B cell (primary cell): ENCODE data around the gene NUFIP1. TPM values are rescaled to one million over a fixed set of nuclear protein-coding genes. Genes with fewer than 3 reads are reported as not detected.

Source experiments
- ATAC-seq: fragments of 200-7000 bp; cut with Tn5 transposase; one replicate; pipeline ENCODE4 v1.10.0; 2021; ENCODE audit warnings: low read depth, mild to moderate bottlenecking, moderate number of reproducible peaks, moderate library complexity
- CTCF ChIA-PET: fragments of 350-600 bp; sonication (Branson Sonifier 250); formaldehyde crosslinking; loops from one replicate; lab custom pipeline; 2021; ENCODE audit warnings: antibody characterized with exemption, inconsistent platforms; lab: Charles Lee
- POLR2A ChIA-PET: fragments of 350-600 bp; sonication (Branson Sonifier 250); formaldehyde crosslinking; loops from one replicate; lab custom pipeline; 2021; ENCODE audit warnings: antibody characterized with exemption; lab: Charles Lee
- DNase-seq: peaks from one replicate; pipeline ENCODE4 v3.0.0; 2013
- H2AFZ ChIP-seq: 2 replicates; pipeline ENCODE4 v1.6.1; 2012; ENCODE audit warnings: mild to moderate bottlenecking, low read depth, low read length; ENCODE audit not compliant: insufficient read depth, poor library complexity, severe bottlenecking
- H3K27ac ChIP-seq, 2 donors: 1 replicate in 1 of 2; 2 replicates in 1 of 2; pipeline ENCODE4 v1.5.1; 2012 to 2013; ENCODE audit warnings: low read length in 2 of 2, mild to moderate bottlenecking in 2 of 2, moderate library complexity in 1 of 2
- H3K27me3 ChIP-seq, 4 experiments: fragments of 200-600 bp in 1 of 4; sonication (generic) in 1 of 4; replicated peaks in 1 of 4; 1 replicate in 2 of 4; 2 replicates in 2 of 4; pipeline versions ENCODE4 v1.6.1 to v1.7.0; 2013 to 2016; ENCODE audit warnings: low read length in 3 of 4, mild to moderate bottlenecking in 2 of 4, mixed read lengths in 1 of 4, moderate library complexity in 1 of 4; ENCODE audit not compliant: insufficient read depth in 4 of 4, control insufficient read depth in 3 of 4; ENCODE audit errors: control extremely low read depth in 1 of 4
- H3K36me3 ChIP-seq, 2 experiments: replicated peaks in 1 of 2; 1 replicate in 1 of 2; 2 replicates in 1 of 2; pipeline versions ENCODE4 v1.6.1 to v1.7.1; 2013; ENCODE audit warnings: low read length in 1 of 2; ENCODE audit not compliant: insufficient read depth in 2 of 2, control insufficient read depth in 1 of 2; ENCODE audit errors: control extremely low read depth in 1 of 2, extremely low read depth in 1 of 2
- H3K4me1 ChIP-seq, 2 donors: fragments of 200-600 bp in 1 of 2; sonication (generic) in 1 of 2; 1 replicate in 1 of 2; 2 replicates in 1 of 2; pipeline versions ENCODE4 v1.5.1 to v1.6.1; 2013 to 2017; ENCODE audit warnings: low read length in 2 of 2; ENCODE audit not compliant: control insufficient read depth in 2 of 2, insufficient read depth in 2 of 2
- H3K4me2 ChIP-seq: replicated peaks from 2 replicates; pipeline ENCODE3; 2012; ENCODE audit warnings: mild to moderate bottlenecking, low read depth, low read length; ENCODE audit not compliant: poor library complexity, severe bottlenecking
- H3K4me3 ChIP-seq, 5 experiments: fragments of 200-600 bp in 1 of 5; sonication (generic) in 1 of 5; 1 replicate in 3 of 5; 2 replicates in 2 of 5; pipeline versions ENCODE4 v1.5.1 to v1.7.0; 2011 to 2016; ENCODE audit warnings: low read length in 4 of 5, mild to moderate bottlenecking in 4 of 5, low read depth in 2 of 5, control low read depth in 1 of 5, moderate library complexity in 1 of 5; ENCODE audit not compliant: insufficient read depth in 1 of 5; ENCODE audit errors: control extremely low read depth in 1 of 5, extremely low read depth in 1 of 5
- H3K79me2 ChIP-seq: fragments of 200-600 bp; sonication (generic); one replicate; pipeline ENCODE4 v1.6.0; 2016; ENCODE audit warnings: low read length; ENCODE audit not compliant: control insufficient read depth, insufficient read depth
- H3K9ac ChIP-seq: fragments of 200-600 bp; sonication (generic); 2 replicates; pipeline ENCODE4 v1.6.1; 2017; ENCODE audit warnings: mild to moderate bottlenecking, low read length, moderate library complexity
- H3K9me3 ChIP-seq, 3 donors: one replicate each; pipeline versions ENCODE4 v1.6.1 to v1.7.1; 2013; ENCODE audit warnings: low read length in 2 of 3; ENCODE audit not compliant: control insufficient read depth in 2 of 3, insufficient read depth in 1 of 3; ENCODE audit errors: control extremely low read depth in 1 of 3
- H4K20me1 ChIP-seq: 2 replicates; pipeline ENCODE4 v1.6.0; 2012; ENCODE audit warnings: mild to moderate bottlenecking, low read length; ENCODE audit not compliant: insufficient read depth, control insufficient read depth, poor library complexity, severe bottlenecking
- H3K27ac Mint-ChIP-seq: one replicate; pipeline ENCODE4 v1.8.0; 2021; ENCODE audit warnings: mixed read lengths
- H3K27me3 Mint-ChIP-seq: one replicate; pipeline ENCODE4 v1.8.0; 2021; ENCODE audit warnings: mixed read lengths
- H3K4me1 Mint-ChIP-seq: one replicate; pipeline ENCODE4 v1.8.0; 2021; ENCODE audit warnings: mixed read lengths
- H3K4me3 Mint-ChIP-seq: one replicate; pipeline ENCODE4 v1.8.0; 2021; ENCODE audit warnings: mixed read lengths
- H3K9me3 Mint-ChIP-seq: one replicate; pipeline ENCODE4 v1.8.0; 2022; ENCODE audit warnings: mixed read lengths; ENCODE audit not compliant: insufficient read depth
- EZH2 ChIP-seq: IDR thresholded peaks from 2 replicates; pipeline ENCODE4 v1.6.1; 2012; ENCODE audit warnings: borderline replicate concordance, low read depth, mild to moderate bottlenecking, moderate library complexity, low read length; ENCODE audit not compliant: insufficient read depth, poor library complexity, severe bottlenecking
- WGBS: methylation state at CpG from one replicate; pipeline ENCODE4 v1.1.5; 2013; ENCODE audit warnings: missing lambda C conversion rate; ENCODE audit not compliant: insufficient coverage; 5-methylcytosine and 5-hydroxymethylcytosine counted together
- intact Hi-C: fragments of 100-400 bp; cut with micrococcal nuclease; formaldehyde crosslinking; loops from one replicate; pipeline ENCODE4 v1.10.0; 2022
- polyA plus RNA-seq: library from polyadenylated mRNA; depleted of rRNA; stranded (reverse); fragments of >200 nt; gene quantifications from 2 replicates; pipeline ENCODE4 v1.2.3, GENCODE V29; 2012
- total RNA-seq, 2 donors: library from RNA; stranded (reverse); fragments of 120-200 nt in 1 of 2; gene quantifications; 1 replicate in 1 of 2; 2 replicates in 1 of 2; pipeline versions ENCODE4 v1.2.3 to v1.2.4, GENCODE V29; 2013 to 2022
- TF ChIP-seq, protein P1 (sequence below): fragments of 200-600 bp; IDR thresholded peaks from one replicate; pipeline ENCODE4 v1.8.0; 2022; ENCODE audit warnings: antibody characterized with exemption, mild to moderate bottlenecking

Gene NUFIP1
- total and polyA plus RNA-seq, 2 donors (not counting 1 experiment from before 2014, with no cell fraction given): 2.2 to 4.7 TPM

DNA sequence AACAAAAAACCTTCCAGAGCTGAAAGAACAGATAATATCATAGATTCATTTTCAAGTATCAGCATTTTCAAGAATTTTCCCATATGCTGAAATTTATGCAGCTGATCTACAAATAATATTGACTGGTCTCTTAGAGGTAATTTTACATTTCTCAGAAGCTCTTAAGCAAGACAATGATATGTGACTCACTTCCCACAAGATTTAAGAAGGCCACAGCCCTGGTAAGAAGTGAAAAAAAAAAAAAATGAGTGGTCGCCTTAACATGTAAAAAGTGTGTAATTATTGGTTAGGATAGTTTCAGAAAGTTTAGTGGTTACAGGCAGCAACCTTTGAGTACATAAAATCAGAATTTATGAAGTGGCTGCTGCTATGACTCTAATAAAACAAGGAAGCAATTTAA, 54.5 kb downstream of the NUFIP1 start:
- H3K27me3 Mint-ChIP-seq: peaks cover 3% of the 10 kb centered on the region
- no peak overlapping the region for H2AFZ ChIP-seq
- DNase-seq (no peak), ATAC-seq (no peak)
- no peaks in the 10 kb centered on the region for H3K4me1 Mint-ChIP-seq
- H3K9ac ChIP-seq: no peak overlapping the region
- H3K9me3 ChIP-seq: no peaks in the 10 kb centered on the region
- H3K27me3 ChIP-seq: peaks cover 0 to 2% (median 0%) of the 10 kb centered on the region in 4 experiments
- H3K4me2 ChIP-seq: no peak overlapping the region
- H3K4me3 ChIP-seq: no peak overlapping the region
- H3K27ac ChIP-seq: no peak overlapping the region
- H4K20me1 ChIP-seq: no peaks in the 10 kb centered on the region
- no CpG with 5 or more reads among the region's 1 CpG for WGBS
- H3K4me3 Mint-ChIP-seq: no peak overlapping the region
- no peaks in the 10 kb centered on the region for H3K79me2 ChIP-seq
- H3K9me3 Mint-ChIP-seq: no peaks in the 10 kb centered on the region
- H3K27ac Mint-ChIP-seq: no peak overlapping the region
- POLR2A ChIA-PET: no interaction called here
- intact Hi-C loops: no loop called here
- no peaks in the 10 kb centered on the region for H3K4me1 ChIP-seq
- CTCF ChIA-PET: no interaction called here
- H3K36me3 ChIP-seq: no peaks in the 10 kb centered on the region
- TF ChIP-seq EZH2: no peak
- TF ChIP-seq, protein P1, sequence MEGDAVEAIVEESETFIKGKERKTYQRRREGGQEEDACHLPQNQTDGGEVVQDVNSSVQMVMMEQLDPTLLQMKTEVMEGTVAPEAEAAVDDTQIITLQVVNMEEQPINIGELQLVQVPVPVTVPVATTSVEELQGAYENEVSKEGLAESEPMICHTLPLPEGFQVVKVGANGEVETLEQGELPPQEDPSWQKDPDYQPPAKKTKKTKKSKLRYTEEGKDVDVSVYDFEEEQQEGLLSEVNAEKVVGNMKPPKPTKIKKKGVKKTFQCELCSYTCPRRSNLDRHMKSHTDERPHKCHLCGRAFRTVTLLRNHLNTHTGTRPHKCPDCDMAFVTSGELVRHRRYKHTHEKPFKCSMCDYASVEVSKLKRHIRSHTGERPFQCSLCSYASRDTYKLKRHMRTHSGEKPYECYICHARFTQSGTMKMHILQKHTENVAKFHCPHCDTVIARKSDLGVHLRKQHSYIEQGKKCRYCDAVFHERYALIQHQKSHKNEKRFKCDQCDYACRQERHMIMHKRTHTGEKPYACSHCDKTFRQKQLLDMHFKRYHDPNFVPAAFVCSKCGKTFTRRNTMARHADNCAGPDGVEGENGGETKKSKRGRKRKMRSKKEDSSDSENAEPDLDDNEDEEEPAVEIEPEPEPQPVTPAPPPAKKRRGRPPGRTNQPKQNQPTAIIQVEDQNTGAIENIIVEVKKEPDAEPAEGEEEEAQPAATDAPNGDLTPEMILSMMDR: no peak

DNA sequence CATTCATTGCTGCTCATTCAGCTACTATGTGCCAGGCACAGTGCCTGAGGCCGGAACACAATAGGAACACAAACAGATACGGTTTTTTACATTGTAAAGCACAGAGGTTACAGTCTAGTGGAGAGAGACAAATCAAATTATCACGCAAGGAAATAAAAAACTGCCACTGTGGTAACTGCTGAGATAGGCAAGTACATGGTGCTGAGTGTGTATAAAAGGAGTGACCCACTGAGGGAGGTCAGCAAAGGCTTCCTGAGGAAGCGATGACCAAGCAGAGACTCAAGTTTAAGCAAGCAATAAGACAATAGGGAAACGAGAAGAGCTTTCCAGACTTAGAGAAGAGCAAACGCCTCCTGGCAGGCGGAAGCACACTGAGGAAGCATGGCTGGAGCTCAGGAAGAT, 56.4 kb downstream of the NUFIP1 start:
- Histone ChIP-seq H3K27me3 (peaks cover 0 to 5% (median 0%) of the 10 kb centered on the region in 4 experiments), H2AFZ (no peak overlapping the region), H3K36me3 (no peaks in the 10 kb centered on the region), H3K9ac (no peak overlapping the region), H3K4me1 (no peaks in the 10 kb centered on the region), H3K9me3 (no peaks in the 10 kb centered on the region), H3K4me3 (no peak overlapping the region), H4K20me1 (no peaks in the 10 kb centered on the region), H3K27ac (no peak overlapping the region), H3K4me2 (no peak overlapping the region), H3K79me2 (no peaks in the 10 kb centered on the region)
- Mint-ChIP-seq H3K9me3 (no peaks in the 10 kb centered on the region), H3K4me3 (no peak overlapping the region), H3K27me3 (peaks cover 3% of the 10 kb centered on the region), H3K4me1 (no peaks in the 10 kb centered on the region), H3K27ac (no peak overlapping the region)
- ATAC-seq (no peak), DNase-seq (no peak)
- intact Hi-C loops: no loop called here
- TF ChIP-seq, protein P1: no peak
- POLR2A ChIA-PET: no interaction called here
- 94% methylated on average over 7 of the region's 7 CpGs for WGBS
- CTCF ChIA-PET: interaction anchor here (1.0 kb wide), 1 partner anchor 9 kb away, joined by 3 read pairs; no protein-coding TSS in a partner anchor
